Stimulated activated CD4-positive, alpha-beta T cell treated with anti-CD3 and anti-CD28 coated beads, Interleukin-1b, Interleukin-23, amount 100 ng/mL, for 4 hours (primary cell): ENCODE measurements around the gene MAGIX.

ENCODE experiments used
- DNase-seq, 2 donors: peaks; one replicate each; pipeline ENCODE4 v3.0.0-alpha.2; 2020; ENCODE audit warnings: low read depth in 2 of 2

The MAGIX gene

DNA sequence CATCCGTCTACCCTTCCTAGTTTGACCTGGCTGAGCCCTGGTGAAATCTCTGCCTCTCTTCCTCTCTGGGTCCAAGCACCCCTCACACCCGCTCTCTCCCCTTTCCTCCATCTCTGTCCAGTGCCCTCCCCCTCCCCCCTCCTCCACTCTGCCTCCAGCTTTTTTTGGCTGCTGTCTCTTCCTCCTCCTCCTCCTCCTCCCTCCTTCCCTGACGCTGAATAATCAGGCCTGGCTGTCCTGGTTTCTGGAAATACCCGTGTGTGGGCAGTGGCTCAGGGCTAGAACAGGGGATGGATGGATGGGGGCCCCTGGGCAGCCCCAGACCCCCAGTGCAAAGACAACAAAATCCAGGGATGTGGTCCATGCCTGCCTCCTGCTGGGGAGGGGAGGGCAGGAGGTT, 42.2 kb downstream of the MAGIX start:
- DNase-seq = no peak

GRCh38 chrX:49205443-49205842, 42.9 kb downstream of the MAGIX start:
- DNase-seq = no peak

- no peak for DNase-seq
Observed at GRCh38 chrX:49206543-49206942, 44.0 kb downstream of the MAGIX start.

- DNase-seq = no peak
Observed at GRCh38 chrX:49208399-49208798, 45.8 kb downstream of the MAGIX start.

GRCh38 chrX:49209434-49210251, 47.1 kb downstream of the MAGIX start:
- no peak for DNase-seq

- no peak for DNase-seq
Observed at GRCh38 chrX:49210406-49210805, 47.8 kb downstream of the MAGIX start.

- no peak for DNase-seq
Observed at GRCh38 chrX:49211074-49211473, 48.5 kb downstream of the MAGIX start.

DNA sequence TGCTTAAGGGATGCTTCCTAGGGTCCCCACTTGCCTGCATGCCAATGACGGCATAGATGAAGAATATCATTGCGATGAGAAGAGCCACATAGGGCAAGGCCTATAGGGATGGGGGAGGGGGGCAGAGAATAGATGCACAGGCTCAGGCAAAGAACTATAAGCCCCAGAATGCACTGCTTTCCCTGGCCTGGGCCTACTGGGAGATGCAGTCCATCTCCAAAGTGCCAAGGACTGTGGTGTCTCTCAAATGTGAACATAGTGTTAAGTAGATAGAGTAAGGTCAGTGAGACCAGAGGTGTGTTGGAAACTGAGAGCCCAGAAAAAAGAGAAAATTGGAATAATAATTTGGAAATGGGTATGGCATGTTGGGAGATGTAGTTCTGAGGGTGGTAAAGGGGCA, 49.7 kb downstream of the MAGIX start:
- DNase-seq = no peak

DNA sequence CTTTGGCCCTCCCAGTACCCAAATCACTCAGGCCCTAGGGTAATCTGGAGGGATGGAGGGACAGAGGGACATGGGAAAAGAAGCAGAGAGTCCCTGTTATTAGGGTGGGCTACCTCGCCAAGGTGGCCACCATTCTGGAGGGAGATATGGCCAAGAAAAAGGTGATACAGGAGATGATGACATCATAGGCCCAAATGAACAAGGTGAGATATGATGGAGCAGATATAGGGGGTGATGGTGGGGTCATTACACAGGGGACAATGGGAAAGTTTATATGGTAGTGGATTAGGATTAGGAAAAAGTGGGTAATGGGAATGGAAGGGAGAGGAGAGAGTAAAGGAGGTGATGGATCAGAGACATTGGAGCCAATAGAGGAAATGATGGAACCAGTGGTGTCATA, 50.3 kb downstream of the MAGIX start:
- no peak for DNase-seq

DNA sequence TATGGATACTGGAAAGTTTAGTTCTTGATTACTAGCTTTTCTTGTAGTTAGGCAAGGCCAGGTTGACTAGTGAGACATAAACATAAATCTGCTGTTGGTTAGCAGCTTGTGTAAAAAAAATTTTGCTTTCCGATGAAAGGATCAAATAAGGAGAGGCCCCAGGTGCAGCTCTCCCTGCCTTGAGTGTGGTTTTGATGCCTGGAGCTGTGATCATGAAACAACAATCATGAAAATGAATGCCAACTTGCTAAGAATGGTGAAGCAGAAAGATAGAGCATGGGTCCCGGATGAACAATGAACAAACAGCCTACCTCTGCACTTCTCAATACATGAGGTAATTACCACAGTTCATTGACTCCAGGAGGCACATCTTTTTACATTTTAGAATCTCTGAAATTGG, 51.9 kb downstream of the MAGIX start:
- no peak for DNase-seq

DNA sequence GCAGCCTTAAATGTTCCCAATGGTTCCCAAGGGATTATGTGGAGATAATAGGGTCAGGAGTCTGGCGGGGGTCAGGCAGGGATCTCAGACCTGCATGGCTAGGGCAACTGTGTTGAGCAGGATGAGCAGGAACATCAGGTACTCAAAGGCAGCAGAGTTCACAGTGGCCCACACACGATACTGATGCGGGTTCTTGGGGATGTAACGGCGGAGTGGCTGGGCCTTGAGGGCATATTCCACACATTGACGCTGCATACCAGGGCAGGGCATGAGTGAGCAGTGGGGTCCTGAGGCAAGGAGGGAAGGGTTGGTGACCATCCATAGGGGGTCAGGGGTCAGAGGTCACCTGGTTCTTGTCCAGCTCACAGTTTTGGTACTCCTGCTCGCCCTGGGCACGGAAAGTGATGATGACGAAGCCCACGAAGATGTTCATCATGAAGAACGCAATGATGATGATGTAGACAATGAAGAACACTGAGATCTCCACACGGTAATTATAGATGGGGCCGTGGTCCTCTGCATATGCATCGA, 52.5 kb downstream of the MAGIX start:
- DNase-seq = no peak
